Fibroblast of lung (primary cell): ENCODE data around the gene USH1G.

Source experiments
- EZH2 ChIP-seq: IDR thresholded peaks from 2 replicates; pipeline ENCODE4 v1.5.1; 2012; ENCODE audit warnings: low read length, control low read depth, mild to moderate bottlenecking; ENCODE audit errors: missing control alignments
- TF ChIP-seq, protein P1 (sequence below), 2 donors: IDR thresholded peaks in 1 of 2; conservative IDR thresholded peaks in 1 of 2; 1 replicate in 1 of 2; 2 replicates in 1 of 2; pipeline ENCODE4 v1.5.1; 2011 to 2012; ENCODE audit warnings: low read length in 2 of 2, control low read depth in 1 of 2, inconsistent platforms in 1 of 2, low read depth in 1 of 2, mild to moderate bottlenecking in 1 of 2

DNA sequence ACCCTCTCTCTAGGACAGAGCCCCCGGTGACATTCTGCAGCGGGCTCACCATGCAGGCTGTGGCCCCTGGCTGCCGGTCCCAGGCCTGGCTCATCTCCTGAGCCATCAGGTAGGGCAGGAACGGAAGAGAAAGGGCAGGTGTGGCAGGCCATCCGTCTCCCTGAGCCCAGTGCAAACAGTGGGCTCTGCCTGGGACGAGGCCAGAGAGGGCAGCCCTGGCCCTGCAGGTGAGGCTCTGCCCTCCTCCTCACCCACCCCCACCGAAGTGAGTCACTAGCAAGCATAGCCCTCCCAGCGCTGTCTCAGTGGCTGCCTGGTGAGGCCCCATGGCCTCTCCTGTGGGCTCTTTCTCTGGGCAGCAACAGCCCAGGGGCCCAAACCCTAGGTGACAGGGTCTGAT is 27.2 kb upstream of the USH1G start:
- no peak for TF ChIP-seq EZH2
- TF ChIP-seq, protein P1, sequence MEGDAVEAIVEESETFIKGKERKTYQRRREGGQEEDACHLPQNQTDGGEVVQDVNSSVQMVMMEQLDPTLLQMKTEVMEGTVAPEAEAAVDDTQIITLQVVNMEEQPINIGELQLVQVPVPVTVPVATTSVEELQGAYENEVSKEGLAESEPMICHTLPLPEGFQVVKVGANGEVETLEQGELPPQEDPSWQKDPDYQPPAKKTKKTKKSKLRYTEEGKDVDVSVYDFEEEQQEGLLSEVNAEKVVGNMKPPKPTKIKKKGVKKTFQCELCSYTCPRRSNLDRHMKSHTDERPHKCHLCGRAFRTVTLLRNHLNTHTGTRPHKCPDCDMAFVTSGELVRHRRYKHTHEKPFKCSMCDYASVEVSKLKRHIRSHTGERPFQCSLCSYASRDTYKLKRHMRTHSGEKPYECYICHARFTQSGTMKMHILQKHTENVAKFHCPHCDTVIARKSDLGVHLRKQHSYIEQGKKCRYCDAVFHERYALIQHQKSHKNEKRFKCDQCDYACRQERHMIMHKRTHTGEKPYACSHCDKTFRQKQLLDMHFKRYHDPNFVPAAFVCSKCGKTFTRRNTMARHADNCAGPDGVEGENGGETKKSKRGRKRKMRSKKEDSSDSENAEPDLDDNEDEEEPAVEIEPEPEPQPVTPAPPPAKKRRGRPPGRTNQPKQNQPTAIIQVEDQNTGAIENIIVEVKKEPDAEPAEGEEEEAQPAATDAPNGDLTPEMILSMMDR (conservative IDR thresholded peaks at IDR 0.05 in 1 of 2, IDR thresholded peaks at IDR 0.05 in 1 of 2; ENCODE audit: low read depth in 1 of 2, low read length in 2 of 2): no peak
